ENCODE results near the gene ZNF521.

DNA sequence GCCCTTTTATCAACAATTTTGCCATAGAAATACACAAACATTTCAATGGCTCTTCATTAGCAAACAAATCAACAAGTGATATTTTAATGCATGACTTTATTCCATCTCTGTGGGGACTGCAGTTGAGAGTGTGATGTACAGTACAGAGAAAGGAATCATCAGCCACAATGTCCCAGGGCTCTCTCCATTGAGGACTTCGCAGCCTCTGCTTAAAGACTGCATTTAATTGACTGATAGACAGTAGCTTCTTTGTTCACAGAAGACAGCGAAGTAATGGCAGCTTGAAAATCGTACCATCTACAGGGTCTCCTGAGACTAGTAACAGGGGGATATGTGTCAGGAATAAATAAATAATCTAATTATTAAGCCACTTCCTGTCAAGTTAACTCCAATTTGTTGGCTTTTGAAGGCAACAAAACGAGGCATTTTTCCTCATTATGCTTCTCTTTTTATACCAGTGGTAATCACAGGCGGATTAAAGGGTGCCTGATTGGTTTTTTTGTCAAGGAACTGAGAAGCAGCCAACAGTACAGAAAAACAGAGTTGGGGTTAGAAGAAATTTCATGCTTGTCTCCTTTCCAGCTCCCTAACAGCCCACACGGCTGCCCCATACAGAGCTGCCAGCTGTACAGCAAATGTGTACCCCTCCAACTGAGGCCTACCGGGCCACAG lies 164.3 kb downstream of the ZNF521 start:
- TF ChIP-seq POLR2A (IDR thresholded peaks at IDR 0.05) (no peak), POLR2AphosphoS5 (IDR thresholded peaks at IDR 0.05) (no peak)
- TF ChIP-seq, protein P1, sequence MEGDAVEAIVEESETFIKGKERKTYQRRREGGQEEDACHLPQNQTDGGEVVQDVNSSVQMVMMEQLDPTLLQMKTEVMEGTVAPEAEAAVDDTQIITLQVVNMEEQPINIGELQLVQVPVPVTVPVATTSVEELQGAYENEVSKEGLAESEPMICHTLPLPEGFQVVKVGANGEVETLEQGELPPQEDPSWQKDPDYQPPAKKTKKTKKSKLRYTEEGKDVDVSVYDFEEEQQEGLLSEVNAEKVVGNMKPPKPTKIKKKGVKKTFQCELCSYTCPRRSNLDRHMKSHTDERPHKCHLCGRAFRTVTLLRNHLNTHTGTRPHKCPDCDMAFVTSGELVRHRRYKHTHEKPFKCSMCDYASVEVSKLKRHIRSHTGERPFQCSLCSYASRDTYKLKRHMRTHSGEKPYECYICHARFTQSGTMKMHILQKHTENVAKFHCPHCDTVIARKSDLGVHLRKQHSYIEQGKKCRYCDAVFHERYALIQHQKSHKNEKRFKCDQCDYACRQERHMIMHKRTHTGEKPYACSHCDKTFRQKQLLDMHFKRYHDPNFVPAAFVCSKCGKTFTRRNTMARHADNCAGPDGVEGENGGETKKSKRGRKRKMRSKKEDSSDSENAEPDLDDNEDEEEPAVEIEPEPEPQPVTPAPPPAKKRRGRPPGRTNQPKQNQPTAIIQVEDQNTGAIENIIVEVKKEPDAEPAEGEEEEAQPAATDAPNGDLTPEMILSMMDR (IDR thresholded peaks at IDR 0.05): no peak
